HepG2 (cell line): ENCODE data around the gene KNCN.

Source experiments
- CTCF ChIP-seq: sonication (generic); formaldehyde crosslinking; IDR thresholded peaks from 2 replicates; pipeline ENCODE4 v1.5.0; 2020; ENCODE audit warnings: mild to moderate bottlenecking, missing genetic modification reagents, moderate library complexity
- ETV6 ChIP-seq: sonication (generic); formaldehyde crosslinking; conservative IDR thresholded peaks from 2 replicates; pipeline ENCODE4 v1.4.0; 2020; ENCODE audit warnings: missing genetic modification reagents
- FOXJ3 ChIP-seq: sonication (generic); formaldehyde crosslinking; IDR thresholded peaks from 2 replicates; pipeline ENCODE4 v1.4.0; 2020; ENCODE audit warnings: missing genetic modification reagents, mild to moderate bottlenecking, borderline replicate concordance
- FOXP4 ChIP-seq: sonication (generic); formaldehyde crosslinking; IDR thresholded peaks from 2 replicates; pipeline ENCODE4 v1.4.0; 2020; ENCODE audit warnings: missing genetic modification reagents
- MXI1 ChIP-seq: IDR thresholded peaks from 3 replicates; pipeline ENCODE4 v1.6.1; 2012; ENCODE audit warnings: low read depth, low read length, inconsistent platforms, borderline replicate concordance
- RCOR2 ChIP-seq: IDR thresholded peaks from 2 replicates; pipeline ENCODE4 v1.6.1; 2016; ENCODE audit warnings: missing biosample characterization, missing genetic modification reagents
- ZNF124 ChIP-seq: sonication (generic); formaldehyde crosslinking; IDR thresholded peaks from 2 replicates; pipeline ENCODE4 v1.4.0; 2020; ENCODE audit warnings: missing genetic modification reagents
- ZNF749 ChIP-seq: sonication (generic); formaldehyde crosslinking; IDR thresholded peaks from 2 replicates; pipeline ENCODE4 v1.8.0; 2022; ENCODE audit warnings: mild to moderate bottlenecking, missing genetic modification reagents, moderate library complexity, borderline replicate concordance

- TF ChIP-seq ZNF124 (no peak), FOXP4 (CRISPR knock-in tag) (no peak), CTCF (CRISPR knock-in tag) (peak; percentile 59), RCOR2 (CRISPR knock-in tag) (no peak), ZNF749 (CRISPR knock-in tag) (no peak), FOXJ3 (CRISPR knock-in tag) (no peak), MXI1 (no peak), ETV6 (CRISPR knock-in tag) (no peak)
Observed at GRCh38 chr1:46532498-46533178, 18.8 kb downstream of the KNCN start.
